Heart left ventricle (tissue), 13 donors: ENCODE results near the gene HS1BP3.

Source experiments
- CTCF ChIP-seq, 12 donors: fragments of 200-600 bp; sonication (generic) in 4 of 12; IDR thresholded peaks; one replicate each; pipeline versions ENCODE4 v1.5.0 to v1.8.0; 2018 to 2022; ENCODE audit warnings: antibody characterized with exemption in 12 of 12, mild to moderate bottlenecking in 5 of 12
- POLR2A ChIP-seq, 2 donors: fragments of 450-650 bp; IDR thresholded peaks; one replicate each; pipeline ENCODE4 v1.6.1; 2017; ENCODE audit warnings: antibody characterized with exemption in 2 of 2, mild to moderate bottlenecking in 2 of 2, moderate library complexity in 2 of 2
- donor health status: ischemic (EF 13 %, LVEDD 7.1; RV severe dilation, severe dysfunction).
- donor health status: DM: no; HTN: yes; CAD: no.
- donor health status: DM: no; HTN: no; CAD: no.
- donor health status: ischemic (EF 25% LVEDD 6.9; RV normal size, moderate dysfunction).
- donor health status: ischemic (EF 25% LVEDD 5.7; RV mildly dilated, moderate dysfunction).
- donor health status: ischemic (EF 35%, LVEDD 5.7; RV mildly dilated, moderate dysfunction).
- donor health status: nonischemic (EF 11% LVEDD 7.7; RV severe dilation, severe dysfunction).
- donor health status: DM: yes; HTN: yes; CAD: no.
- donor health status: PGD.
- donor health status: ischemic (EF 29% LVEDD 5.4; RV normal size, mild dysfunction).
- donor health status: nonischemic (EF 23%, LVEDD 6.1; RV moderate dilation, normal function).

DNA sequence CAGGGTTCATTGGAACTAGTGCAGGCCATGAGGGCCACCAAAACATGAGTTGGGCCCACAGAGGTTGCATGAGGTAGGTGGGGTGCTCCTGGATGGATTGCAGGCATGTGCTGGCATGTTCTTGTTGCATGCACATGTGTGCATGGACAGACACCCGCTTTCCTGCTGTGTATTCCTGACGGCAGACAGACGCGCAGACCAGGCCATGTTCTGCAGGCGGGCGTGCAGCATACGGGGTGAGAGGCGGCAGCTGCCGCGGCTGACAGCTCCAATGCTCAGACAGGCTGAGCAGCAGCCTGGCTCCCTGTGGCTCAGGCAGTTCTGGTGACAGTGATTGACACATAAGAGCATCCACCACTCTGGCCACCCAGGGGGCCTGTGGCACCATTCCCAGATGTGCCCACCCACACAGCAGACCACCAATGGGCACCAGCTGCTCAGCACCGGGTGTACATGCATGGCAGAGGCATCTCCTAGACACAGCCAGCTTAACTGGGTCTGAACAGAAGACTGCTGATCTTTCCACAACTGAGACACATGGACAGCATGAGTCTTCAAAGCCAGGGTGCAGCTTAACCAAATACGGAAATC is 21.2 kb downstream of the HS1BP3 start:
- no peak for TF ChIP-seq CTCF (IDR thresholded peaks at IDR 0.05)
- TF ChIP-seq POLR2A (IDR thresholded peaks at IDR 0.05), result no peak
